ENCODE data around the gene EPC1.
A peak's percentile ranks its signal among the peaks of the same experiment; 100 is the strongest.
"Not testable (repeated sequence)": the region's sequence is repeated elsewhere in the genome, so short reads cannot be mapped to it uniquely, and the experiment has no call there.

Gene EPC1

GRCh38 chr10:32367793-32368453, 21.0 kb upstream of the EPC1 start:
- peak; percentile 64 to 75 (median 70) for TF ChIP-seq CTCF (IDR thresholded peaks at IDR 0.05; ENCODE audit: unreplicated experiment in 3 of 3)
- Mint-ChIP-seq H3K27me3 (ENCODE audit: low read depth) (no peaks in the 10 kb centered on the region), H3K9me3 (no peaks in the 10 kb centered on the region), H3K27ac (peak overlapping the region in 1 of 3 experiments; percentile 11), H3K4me1 (peaks cover 9% of the 10 kb centered on the region), H3K4me3 (no peak overlapping the region), H3K36me3 (ENCODE audit: low read depth) (peaks cover 37% of the 10 kb centered on the region)

- Mint-ChIP-seq H3K4me3 (no peak overlapping the region), H3K27me3 (ENCODE audit: low read depth) (no peaks in the 10 kb centered on the region), H3K36me3 (ENCODE audit: low read depth) (peaks cover 39% of the 10 kb centered on the region), H3K27ac (no peak overlapping the region), H3K4me1 (peaks cover 9% of the 10 kb centered on the region), H3K9me3 (peaks cover 3% of the 10 kb centered on the region)
- no peak for TF ChIP-seq CTCF (IDR thresholded peaks at IDR 0.05; ENCODE audit: unreplicated experiment in 3 of 3)
Measured at GRCh38 chr10:32366588-32366987, 19.6 kb upstream of the EPC1 start.

GRCh38 chr10:32366111-32366510, 19.2 kb upstream of the EPC1 start:
- peaks cover 39% of the 10 kb centered on the region for H3K36me3 Mint-ChIP-seq (ENCODE audit: low read depth)
- no peaks in the 10 kb centered on the region for H3K27me3 Mint-ChIP-seq (ENCODE audit: low read depth)
- no peak overlapping the region for H3K27ac Mint-ChIP-seq
- peaks cover 9% of the 10 kb centered on the region for H3K4me1 Mint-ChIP-seq
- peaks cover 8% of the 10 kb centered on the region for H3K9me3 Mint-ChIP-seq
- TF ChIP-seq CTCF (IDR thresholded peaks at IDR 0.05; ENCODE audit: unreplicated experiment in 3 of 3), result no peak
- H3K4me3 Mint-ChIP-seq, result no peak overlapping the region

- H3K27me3 Mint-ChIP-seq (ENCODE audit: low read depth); H3K27ac Mint-ChIP-seq; H3K4me3 Mint-ChIP-seq; H3K4me1 Mint-ChIP-seq: not testable (repeated sequence)
- H3K9me3 Mint-ChIP-seq, result peaks cover 13% of the 10 kb centered on the region
- H3K36me3 Mint-ChIP-seq (ENCODE audit: low read depth), result peaks cover 43% of the 10 kb centered on the region
Measured at GRCh38 chr10:32365404-32365803, 18.4 kb upstream of the EPC1 start.

- no peak for TF ChIP-seq CTCF (IDR thresholded peaks at IDR 0.05; ENCODE audit: unreplicated experiment in 3 of 3)
- Mint-ChIP-seq H3K9me3 (peaks cover 20% of the 10 kb centered on the region), H3K4me1 (peaks cover under 1% of the 10 kb centered on the region), H3K36me3 (ENCODE audit: low read depth) (peaks cover 52% of the 10 kb centered on the region), H3K27ac (peak overlapping the region in 1 of 3 experiments; percentile 19), H3K27me3 (ENCODE audit: low read depth) (no peaks in the 10 kb centered on the region), H3K4me3 (no peak overlapping the region)
Measured at GRCh38 chr10:32362571-32362970, 15.6 kb upstream of the EPC1 start.

GRCh38 chr10:32360884-32361283, 13.9 kb upstream of the EPC1 start:
- no peak for TF ChIP-seq CTCF (IDR thresholded peaks at IDR 0.05; ENCODE audit: unreplicated experiment in 3 of 3)
- Mint-ChIP-seq H3K9me3 (peaks cover 28% of the 10 kb centered on the region), H3K36me3 (ENCODE audit: low read depth) (peaks cover 66% of the 10 kb centered on the region), H3K4me3 (no peak overlapping the region), H3K4me1 (no peaks in the 10 kb centered on the region), H3K27me3 (ENCODE audit: low read depth) (peaks cover under 1% of the 10 kb centered on the region), H3K27ac (no peak overlapping the region)
